Measurements from ENCODE around the gene STPG3. TPM values are rescaled to one million over a fixed set of nuclear protein-coding genes. Genes with fewer than 3 reads are reported as not detected.

STPG3 gene
- total and polyA plus RNA-seq, 9 of the 15 experiments (the other 6 are each of a cell fraction or from before 2014, with no cell fraction given) = not detected

DNA sequence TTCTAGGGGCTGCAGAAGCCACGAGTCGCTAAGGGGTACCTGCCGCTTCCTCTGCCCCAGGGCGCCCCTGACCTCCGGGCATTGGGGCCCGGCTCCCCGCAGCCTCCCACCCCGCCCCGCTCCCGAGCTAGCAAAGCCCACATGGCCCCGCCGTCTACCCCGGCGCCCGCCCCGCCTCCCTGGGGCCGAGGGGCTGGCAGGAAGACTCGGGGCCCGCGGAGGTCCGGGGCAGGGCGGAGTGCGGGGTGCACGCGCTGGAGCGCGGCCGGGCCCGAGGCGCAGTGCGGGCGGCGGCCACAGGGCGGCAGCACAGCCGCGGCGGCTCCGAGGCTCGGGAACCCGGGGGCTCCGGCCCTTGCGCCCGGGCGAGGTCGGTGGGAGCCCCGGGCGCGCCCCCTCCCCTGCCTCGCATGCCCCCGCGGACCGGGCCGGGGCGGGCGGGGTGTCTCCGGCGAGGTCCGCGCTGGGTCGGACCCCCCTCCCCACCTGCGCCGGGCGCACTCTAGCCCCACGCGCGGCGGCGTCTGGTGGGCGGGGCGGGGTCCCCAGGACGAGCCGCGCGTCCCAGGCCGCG, 44.2 kb downstream of the STPG3 start (continued):
- TF ChIP-seq TCF7 (IDR thresholded peaks at IDR 0.05; ENCODE audit: borderline replicate concordance) (no peak), RAD21 (CRISPR knock-in tag; conservative IDR thresholded peaks at IDR 0.05 in 1 of 2, IDR thresholded peaks at IDR 0.05 in 1 of 2) (peak in 1 of 2 experiments; percentile 76; a peak in 3 of 4 replicates), ZNF224 (CRISPR knock-in tag; IDR thresholded peaks at IDR 0.05) (no peak), TFAM (CRISPR knock-in tag; conservative IDR thresholded peaks at IDR 0.05) (no peak), KLF13 (tag; IDR thresholded peaks at IDR 0.05; ENCODE audit: borderline replicate concordance, low read depth) (no peak), TARDBP (IDR thresholded peaks at IDR 0.05) (no peak), ZNF165 (CRISPR knock-in tag; IDR thresholded peaks at IDR 0.05; ENCODE audit: borderline replicate concordance) (no peak), U2AF2 (optimal IDR thresholded peaks at IDR 0.05; ENCODE audit: low read depth, low read length) (no peak), GATAD2B (IDR thresholded peaks at IDR 0.05; ENCODE audit: borderline replicate concordance) (peak; percentile 93), ZC3H8 (IDR thresholded peaks at IDR 0.05) (no peak), YBX1 (IDR thresholded peaks at IDR 0.05) (no peak), POLR3G (IDR thresholded peaks at IDR 0.05; ENCODE audit: extremely low read depth, insufficient read length, insufficient replicate concordance) (no peak), ARNT (IDR thresholded peaks at IDR 0.05) (no peak), PCBP2 (IDR thresholded peaks at IDR 0.05; ENCODE audit: low read depth, low read length, poor library complexity, severe bottlenecking) (no peak), ETV5 (CRISPR knock-in tag; IDR thresholded peaks at IDR 0.05; ENCODE audit: low read depth) (no peak)
- TF ChIP-seq, protein P1, sequence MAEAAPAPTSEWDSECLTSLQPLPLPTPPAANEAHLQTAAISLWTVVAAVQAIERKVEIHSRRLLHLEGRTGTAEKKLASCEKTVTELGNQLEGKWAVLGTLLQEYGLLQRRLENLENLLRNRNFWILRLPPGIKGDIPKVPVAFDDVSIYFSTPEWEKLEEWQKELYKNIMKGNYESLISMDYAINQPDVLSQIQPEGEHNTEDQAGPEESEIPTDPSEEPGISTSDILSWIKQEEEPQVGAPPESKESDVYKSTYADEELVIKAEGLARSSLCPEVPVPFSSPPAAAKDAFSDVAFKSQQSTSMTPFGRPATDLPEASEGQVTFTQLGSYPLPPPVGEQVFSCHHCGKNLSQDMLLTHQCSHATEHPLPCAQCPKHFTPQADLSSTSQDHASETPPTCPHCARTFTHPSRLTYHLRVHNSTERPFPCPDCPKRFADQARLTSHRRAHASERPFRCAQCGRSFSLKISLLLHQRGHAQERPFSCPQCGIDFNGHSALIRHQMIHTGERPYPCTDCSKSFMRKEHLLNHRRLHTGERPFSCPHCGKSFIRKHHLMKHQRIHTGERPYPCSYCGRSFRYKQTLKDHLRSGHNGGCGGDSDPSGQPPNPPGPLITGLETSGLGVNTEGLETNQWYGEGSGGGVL (CRISPR knock-in tag; IDR thresholded peaks at IDR 0.05) = no peak
- TF ChIP-seq, protein P2, sequence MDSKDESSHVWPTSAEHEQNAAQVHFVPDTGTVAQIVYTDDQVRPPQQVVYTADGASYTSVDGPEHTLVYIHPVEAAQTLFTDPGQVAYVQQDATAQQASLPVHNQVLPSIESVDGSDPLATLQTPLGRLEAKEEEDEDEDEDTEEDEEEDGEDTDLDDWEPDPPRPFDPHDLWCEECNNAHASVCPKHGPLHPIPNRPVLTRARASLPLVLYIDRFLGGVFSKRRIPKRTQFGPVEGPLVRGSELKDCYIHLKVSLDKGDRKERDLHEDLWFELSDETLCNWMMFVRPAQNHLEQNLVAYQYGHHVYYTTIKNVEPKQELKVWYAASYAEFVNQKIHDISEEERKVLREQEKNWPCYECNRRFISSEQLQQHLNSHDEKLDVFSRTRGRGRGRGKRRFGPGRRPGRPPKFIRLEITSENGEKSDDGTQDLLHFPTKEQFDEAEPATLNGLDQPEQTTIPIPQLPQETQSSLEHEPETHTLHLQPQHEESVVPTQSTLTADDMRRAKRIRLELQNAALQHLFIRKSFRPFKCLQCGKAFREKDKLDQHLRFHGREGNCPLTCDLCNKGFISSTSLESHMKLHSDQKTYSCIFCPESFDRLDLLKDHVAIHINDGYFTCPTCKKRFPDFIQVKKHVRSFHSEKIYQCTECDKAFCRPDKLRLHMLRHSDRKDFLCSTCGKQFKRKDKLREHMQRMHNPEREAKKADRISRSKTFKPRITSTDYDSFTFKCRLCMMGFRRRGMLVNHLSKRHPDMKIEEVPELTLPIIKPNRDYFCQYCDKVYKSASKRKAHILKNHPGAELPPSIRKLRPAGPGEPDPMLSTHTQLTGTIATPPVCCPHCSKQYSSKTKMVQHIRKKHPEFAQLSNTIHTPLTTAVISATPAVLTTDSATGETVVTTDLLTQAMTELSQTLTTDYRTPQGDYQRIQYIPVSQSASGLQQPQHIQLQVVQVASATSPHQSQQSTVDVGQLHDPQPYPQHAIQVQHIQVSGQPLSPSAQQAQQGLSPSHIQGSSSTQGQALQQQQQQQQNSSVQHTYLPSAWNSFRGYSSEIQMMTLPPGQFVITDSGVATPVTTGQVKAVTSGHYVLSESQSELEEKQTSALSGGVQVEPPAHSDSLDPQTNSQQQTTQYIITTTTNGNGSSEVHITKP (IDR thresholded peaks at IDR 0.05; ENCODE audit: partially characterized antibody) = no peak
